ENCODE measurements around the gene MYOF.

MYOF gene

DNA sequence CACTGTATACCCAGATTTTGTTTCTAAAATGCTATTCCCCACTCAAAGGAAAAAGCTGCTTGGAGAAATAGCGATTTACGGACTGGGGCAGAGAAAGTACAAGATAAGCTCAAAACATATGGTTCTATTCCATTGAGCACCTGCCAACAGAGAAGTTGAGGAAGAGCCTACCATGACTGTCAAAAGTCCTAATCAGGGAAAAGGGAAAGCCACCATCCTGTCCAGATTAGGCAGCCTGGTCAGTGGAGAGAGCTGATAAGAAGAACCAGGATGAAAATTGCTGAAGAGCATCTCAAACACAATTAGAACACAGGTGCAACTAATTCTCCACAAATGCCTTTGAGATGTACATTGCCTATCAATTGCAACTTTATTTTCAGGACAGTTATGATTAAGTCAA lies 104.1 kb downstream of the MYOF start:
- ATAC-seq, result no peak
- TF ChIP-seq TOX (CRISPR knock-in tag; IDR thresholded peaks at IDR 0.05; ENCODE audit: borderline replicate concordance) (no peak), GLIS3 (CRISPR knock-in tag; IDR thresholded peaks at IDR 0.05) (no peak), TCF4 (CRISPR knock-in tag; IDR thresholded peaks at IDR 0.05; ENCODE audit: borderline replicate concordance) (no peak), OSR1 (CRISPR knock-in tag; IDR thresholded peaks at IDR 0.05) (no peak), ZC3H10 (CRISPR knock-in tag; IDR thresholded peaks at IDR 0.05) (no peak), RARB (CRISPR knock-in tag; IDR thresholded peaks at IDR 0.05) (no peak)
- TF ChIP-seq, protein P1, sequence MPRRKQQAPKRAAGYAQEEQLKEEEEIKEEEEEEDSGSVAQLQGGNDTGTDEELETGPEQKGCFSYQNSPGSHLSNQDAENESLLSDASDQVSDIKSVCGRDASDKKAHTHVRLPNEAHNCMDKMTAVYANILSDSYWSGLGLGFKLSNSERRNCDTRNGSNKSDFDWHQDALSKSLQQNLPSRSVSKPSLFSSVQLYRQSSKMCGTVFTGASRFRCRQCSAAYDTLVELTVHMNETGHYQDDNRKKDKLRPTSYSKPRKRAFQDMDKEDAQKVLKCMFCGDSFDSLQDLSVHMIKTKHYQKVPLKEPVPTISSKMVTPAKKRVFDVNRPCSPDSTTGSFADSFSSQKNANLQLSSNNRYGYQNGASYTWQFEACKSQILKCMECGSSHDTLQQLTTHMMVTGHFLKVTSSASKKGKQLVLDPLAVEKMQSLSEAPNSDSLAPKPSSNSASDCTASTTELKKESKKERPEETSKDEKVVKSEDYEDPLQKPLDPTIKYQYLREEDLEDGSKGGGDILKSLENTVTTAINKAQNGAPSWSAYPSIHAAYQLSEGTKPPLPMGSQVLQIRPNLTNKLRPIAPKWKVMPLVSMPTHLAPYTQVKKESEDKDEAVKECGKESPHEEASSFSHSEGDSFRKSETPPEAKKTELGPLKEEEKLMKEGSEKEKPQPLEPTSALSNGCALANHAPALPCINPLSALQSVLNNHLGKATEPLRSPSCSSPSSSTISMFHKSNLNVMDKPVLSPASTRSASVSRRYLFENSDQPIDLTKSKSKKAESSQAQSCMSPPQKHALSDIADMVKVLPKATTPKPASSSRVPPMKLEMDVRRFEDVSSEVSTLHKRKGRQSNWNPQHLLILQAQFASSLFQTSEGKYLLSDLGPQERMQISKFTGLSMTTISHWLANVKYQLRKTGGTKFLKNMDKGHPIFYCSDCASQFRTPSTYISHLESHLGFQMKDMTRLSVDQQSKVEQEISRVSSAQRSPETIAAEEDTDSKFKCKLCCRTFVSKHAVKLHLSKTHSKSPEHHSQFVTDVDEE (CRISPR knock-in tag; IDR thresholded peaks at IDR 0.05), result no peak
- TF ChIP-seq, protein P2, sequence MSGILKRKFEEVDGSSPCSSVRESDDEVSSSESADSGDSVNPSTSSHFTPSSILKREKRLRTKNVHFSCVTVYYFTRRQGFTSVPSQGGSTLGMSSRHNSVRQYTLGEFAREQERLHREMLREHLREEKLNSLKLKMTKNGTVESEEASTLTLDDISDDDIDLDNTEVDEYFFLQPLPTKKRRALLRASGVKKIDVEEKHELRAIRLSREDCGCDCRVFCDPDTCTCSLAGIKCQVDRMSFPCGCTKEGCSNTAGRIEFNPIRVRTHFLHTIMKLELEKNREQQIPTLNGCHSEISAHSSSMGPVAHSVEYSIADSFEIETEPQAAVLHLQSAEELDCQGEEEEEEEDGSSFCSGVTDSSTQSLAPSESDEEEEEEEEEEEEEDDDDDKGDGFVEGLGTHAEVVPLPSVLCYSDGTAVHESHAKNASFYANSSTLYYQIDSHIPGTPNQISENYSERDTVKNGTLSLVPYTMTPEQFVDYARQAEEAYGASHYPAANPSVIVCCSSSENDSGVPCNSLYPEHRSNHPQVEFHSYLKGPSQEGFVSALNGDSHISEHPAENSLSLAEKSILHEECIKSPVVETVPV (CRISPR knock-in tag; IDR thresholded peaks at IDR 0.05), result no peak

DNA sequence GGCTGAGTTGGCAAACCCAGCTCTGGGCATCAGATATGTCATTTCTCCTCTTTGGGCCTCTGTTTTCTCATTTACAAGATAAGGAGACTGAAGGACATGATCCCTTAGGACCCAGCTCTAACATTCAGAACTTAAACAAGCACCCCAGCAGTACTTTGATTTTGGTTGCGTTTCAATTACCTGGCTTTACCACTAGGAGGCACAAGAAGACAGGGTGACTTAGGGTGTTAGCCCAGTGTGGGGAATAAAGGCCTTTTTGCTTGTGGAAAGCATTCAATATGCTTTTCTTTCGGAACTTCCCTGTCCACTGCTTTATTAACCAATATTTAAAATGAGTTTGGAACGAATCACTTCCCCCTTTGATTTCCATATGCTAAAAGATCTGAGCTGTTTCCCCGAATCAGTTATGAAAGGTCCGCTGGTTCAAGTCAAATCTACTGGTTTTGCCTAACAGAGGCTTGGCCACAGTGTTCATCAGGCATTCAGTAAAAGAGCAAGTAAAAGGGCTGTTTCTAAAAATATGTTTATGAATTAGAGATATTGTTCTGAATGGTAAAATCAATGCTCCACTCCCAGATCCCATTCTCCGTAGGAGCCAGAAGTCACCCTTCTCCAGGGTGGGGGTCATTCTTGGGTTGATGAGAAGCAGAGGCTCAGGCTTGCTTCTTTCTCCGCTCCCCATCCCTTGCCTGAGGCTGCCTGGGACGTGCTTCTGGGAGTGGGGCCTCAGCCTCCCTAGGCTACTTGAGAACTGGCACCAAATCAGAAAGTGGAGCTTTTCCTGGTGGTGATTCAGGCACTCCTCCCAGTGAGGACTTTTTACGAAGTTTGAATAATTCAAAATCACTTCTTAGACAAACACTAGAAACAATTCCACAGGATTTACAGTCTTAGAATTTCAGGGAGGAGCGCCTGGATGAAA lies 105.5 kb downstream of the MYOF start:
- TF ChIP-seq, protein P3, sequence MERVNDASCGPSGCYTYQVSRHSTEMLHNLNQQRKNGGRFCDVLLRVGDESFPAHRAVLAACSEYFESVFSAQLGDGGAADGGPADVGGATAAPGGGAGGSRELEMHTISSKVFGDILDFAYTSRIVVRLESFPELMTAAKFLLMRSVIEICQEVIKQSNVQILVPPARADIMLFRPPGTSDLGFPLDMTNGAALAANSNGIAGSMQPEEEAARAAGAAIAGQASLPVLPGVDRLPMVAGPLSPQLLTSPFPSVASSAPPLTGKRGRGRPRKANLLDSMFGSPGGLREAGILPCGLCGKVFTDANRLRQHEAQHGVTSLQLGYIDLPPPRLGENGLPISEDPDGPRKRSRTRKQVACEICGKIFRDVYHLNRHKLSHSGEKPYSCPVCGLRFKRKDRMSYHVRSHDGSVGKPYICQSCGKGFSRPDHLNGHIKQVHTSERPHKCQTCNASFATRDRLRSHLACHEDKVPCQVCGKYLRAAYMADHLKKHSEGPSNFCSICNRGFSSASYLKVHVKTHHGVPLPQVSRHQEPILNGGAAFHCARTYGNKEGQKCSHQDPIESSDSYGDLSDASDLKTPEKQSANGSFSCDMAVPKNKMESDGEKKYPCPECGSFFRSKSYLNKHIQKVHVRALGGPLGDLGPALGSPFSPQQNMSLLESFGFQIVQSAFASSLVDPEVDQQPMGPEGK (CRISPR knock-in tag; IDR thresholded peaks at IDR 0.05; ENCODE audit: borderline replicate concordance), result no peak
- TF ChIP-seq PPARA (CRISPR knock-in tag; IDR thresholded peaks at IDR 0.05; ENCODE audit: borderline replicate concordance) (no peak), ESRRG (CRISPR knock-in tag; IDR thresholded peaks at IDR 0.05) (no peak), OSR1 (CRISPR knock-in tag; IDR thresholded peaks at IDR 0.05) (no peak), BACH2 (CRISPR knock-in tag; IDR thresholded peaks at IDR 0.05; ENCODE audit: borderline replicate concordance) (no peak), ZNF565 (CRISPR knock-in tag; conservative IDR thresholded peaks at IDR 0.05; ENCODE audit: low read depth) (no peak), RARB (CRISPR knock-in tag; IDR thresholded peaks at IDR 0.05) (no peak), ZNF70 (CRISPR knock-in tag; IDR thresholded peaks at IDR 0.05) (no peak), SNAI2 (CRISPR knock-in tag; IDR thresholded peaks at IDR 0.05) (no peak)
- TF ChIP-seq, protein P4, sequence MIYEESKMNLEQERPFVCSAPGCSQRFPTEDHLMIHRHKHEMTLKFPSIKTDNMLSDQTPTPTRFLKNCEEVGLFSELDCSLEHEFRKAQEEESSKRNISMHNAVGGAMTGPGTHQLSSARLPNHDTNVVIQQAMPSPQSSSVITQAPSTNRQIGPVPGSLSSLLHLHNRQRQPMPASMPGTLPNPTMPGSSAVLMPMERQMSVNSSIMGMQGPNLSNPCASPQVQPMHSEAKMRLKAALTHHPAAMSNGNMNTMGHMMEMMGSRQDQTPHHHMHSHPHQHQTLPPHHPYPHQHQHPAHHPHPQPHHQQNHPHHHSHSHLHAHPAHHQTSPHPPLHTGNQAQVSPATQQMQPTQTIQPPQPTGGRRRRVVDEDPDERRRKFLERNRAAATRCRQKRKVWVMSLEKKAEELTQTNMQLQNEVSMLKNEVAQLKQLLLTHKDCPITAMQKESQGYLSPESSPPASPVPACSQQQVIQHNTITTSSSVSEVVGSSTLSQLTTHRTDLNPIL (CRISPR knock-in tag; IDR thresholded peaks at IDR 0.05; ENCODE audit: low read depth), result no peak
- TF ChIP-seq, protein P2 (CRISPR knock-in tag; IDR thresholded peaks at IDR 0.05), result no peak
- ATAC-seq, result peak; percentile 92

DNA sequence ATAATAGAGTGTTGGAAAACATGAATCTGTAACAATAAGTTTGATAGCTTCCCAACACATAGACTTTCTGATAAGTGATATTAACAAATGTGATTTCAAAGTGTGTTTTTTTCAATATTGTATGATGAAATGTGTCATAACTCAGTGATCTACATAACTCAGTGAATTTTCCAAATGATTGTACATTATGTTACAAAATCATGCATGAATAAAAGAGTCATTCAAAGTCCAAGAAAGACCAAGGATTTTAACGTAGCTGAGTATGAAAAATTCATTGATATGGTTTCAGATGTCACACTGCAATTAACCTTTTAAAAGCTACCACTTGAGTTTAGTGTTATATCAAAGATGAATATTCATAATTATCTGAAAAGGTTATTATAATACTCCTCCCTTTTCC lies 111.2 kb downstream of the MYOF start:
- ATAC-seq, result no peak
- TF ChIP-seq TOX (CRISPR knock-in tag; IDR thresholded peaks at IDR 0.05; ENCODE audit: borderline replicate concordance) (no peak), SNAI2 (CRISPR knock-in tag; IDR thresholded peaks at IDR 0.05) (no peak), PPARA (CRISPR knock-in tag; IDR thresholded peaks at IDR 0.05; ENCODE audit: borderline replicate concordance) (no peak), ZFP3 (CRISPR knock-in tag; IDR thresholded peaks at IDR 0.05) (no peak), OSR1 (CRISPR knock-in tag; IDR thresholded peaks at IDR 0.05) (no peak), ZNF8 (CRISPR knock-in tag; IDR thresholded peaks at IDR 0.05) (no peak), CSDC2 (CRISPR knock-in tag; IDR thresholded peaks at IDR 0.05) (no peak), ARNTL (CRISPR knock-in tag; IDR thresholded peaks at IDR 0.05; ENCODE audit: borderline replicate concordance, low read depth) (no peak), ESRRG (CRISPR knock-in tag; IDR thresholded peaks at IDR 0.05) (no peak), BACH2 (CRISPR knock-in tag; IDR thresholded peaks at IDR 0.05; ENCODE audit: borderline replicate concordance) (no peak), TCF4 (CRISPR knock-in tag; IDR thresholded peaks at IDR 0.05; ENCODE audit: borderline replicate concordance) (no peak), ZC3H10 (CRISPR knock-in tag; IDR thresholded peaks at IDR 0.05) (no peak)
- TF ChIP-seq, protein P5, sequence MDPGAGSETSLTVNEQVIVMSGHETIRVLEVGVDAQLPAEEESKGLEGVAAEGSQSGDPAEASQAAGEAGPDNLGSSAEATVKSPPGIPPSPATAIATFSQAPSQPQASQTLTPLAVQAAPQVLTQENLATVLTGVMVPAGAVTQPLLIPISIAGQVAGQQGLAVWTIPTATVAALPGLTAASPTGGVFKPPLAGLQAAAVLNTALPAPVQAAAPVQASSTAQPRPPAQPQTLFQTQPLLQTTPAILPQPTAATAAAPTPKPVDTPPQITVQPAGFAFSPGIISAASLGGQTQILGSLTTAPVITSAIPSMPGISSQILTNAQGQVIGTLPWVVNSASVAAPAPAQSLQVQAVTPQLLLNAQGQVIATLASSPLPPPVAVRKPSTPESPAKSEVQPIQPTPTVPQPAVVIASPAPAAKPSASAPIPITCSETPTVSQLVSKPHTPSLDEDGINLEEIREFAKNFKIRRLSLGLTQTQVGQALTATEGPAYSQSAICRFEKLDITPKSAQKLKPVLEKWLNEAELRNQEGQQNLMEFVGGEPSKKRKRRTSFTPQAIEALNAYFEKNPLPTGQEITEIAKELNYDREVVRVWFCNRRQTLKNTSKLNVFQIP (CRISPR knock-in tag; IDR thresholded peaks at IDR 0.05; ENCODE audit: borderline replicate concordance, low read depth), result no peak
- TF ChIP-seq, protein P3 (CRISPR knock-in tag; IDR thresholded peaks at IDR 0.05; ENCODE audit: borderline replicate concordance), result no peak
- TF ChIP-seq, protein P2 (CRISPR knock-in tag; IDR thresholded peaks at IDR 0.05), result no peak

Measured in SK-N-SH treated with all-trans-retinoic acid at 6 μM for 48 hours (cell line).